NT2/D1 (cell line): ENCODE data around the gene PLPP7.
A peak's percentile ranks its signal among the peaks of the same experiment; 100 is the strongest.
"Not testable (repeated sequence)": the region's sequence is repeated elsewhere in the genome, so short reads cannot be mapped to it uniquely, and the experiment has no call there.

Experiments used
- DNase-seq: peaks from one replicate; pipeline ENCODE4 v3.0.0-alpha.2; 2011; ENCODE audit warnings: low read depth, low spot score
- H3K27me3 ChIP-seq: 2 replicates; pipeline ENCODE4 v1.6.0; 2011; ENCODE audit warnings: mild to moderate bottlenecking; ENCODE audit not compliant: insufficient read length, insufficient read depth
- H3K36me3 ChIP-seq: 2 replicates; pipeline ENCODE4 v1.6.1; 2011; ENCODE audit warnings: mild to moderate bottlenecking, low read length, mixed read lengths; ENCODE audit not compliant: insufficient read depth, insufficient read length
- H3K4me1 ChIP-seq: 2 replicates; pipeline ENCODE4 v1.5.1; 2011; ENCODE audit not compliant: insufficient read depth, insufficient read length
- H3K4me3 ChIP-seq: 2 replicates; pipeline ENCODE4 v1.5.1; 2011; ENCODE audit warnings: low read depth; ENCODE audit not compliant: insufficient read length
- H3K9ac ChIP-seq: 2 replicates; pipeline ENCODE4 v1.6.0; 2011; ENCODE audit warnings: low read depth; ENCODE audit not compliant: insufficient read length
- H3K9me3 ChIP-seq: 2 replicates; pipeline ENCODE4 v1.5.1; 2011; ENCODE audit warnings: mild to moderate bottlenecking, low read length; ENCODE audit not compliant: insufficient read depth
- SUZ12 ChIP-seq: IDR thresholded peaks from 2 replicates; pipeline ENCODE4 v1.6.1; 2011; ENCODE audit not compliant: insufficient read length, insufficient read depth; ENCODE audit errors: extremely low read depth
- YY1 ChIP-seq: IDR thresholded peaks from 2 replicates; pipeline ENCODE4 v1.6.1; 2011; ENCODE audit not compliant: insufficient read length, insufficient read depth
- ZNF274 ChIP-seq: IDR thresholded peaks from 2 replicates; pipeline ENCODE4 v1.6.1; 2011; ENCODE audit warnings: mild to moderate bottlenecking, low read depth, low read length

The PLPP7 gene

GRCh38 chr9:131334629-131335367 is 45.3 kb downstream of the PLPP7 start:
- H3K36me3 ChIP-seq: no peaks in the 10 kb centered on the region
- peaks cover 3% of the 10 kb centered on the region for H3K4me1 ChIP-seq
- DNase-seq: no peak
- H3K9me3 ChIP-seq: no peaks in the 10 kb centered on the region
- TF ChIP-seq SUZ12: no peak
- no peak for TF ChIP-seq ZNF274
- TF ChIP-seq YY1: no peak
- peak overlapping the region; percentile 33 for H3K9ac ChIP-seq
- no peak overlapping the region for H3K4me3 ChIP-seq
- no peaks in the 10 kb centered on the region for H3K27me3 ChIP-seq

DNA sequence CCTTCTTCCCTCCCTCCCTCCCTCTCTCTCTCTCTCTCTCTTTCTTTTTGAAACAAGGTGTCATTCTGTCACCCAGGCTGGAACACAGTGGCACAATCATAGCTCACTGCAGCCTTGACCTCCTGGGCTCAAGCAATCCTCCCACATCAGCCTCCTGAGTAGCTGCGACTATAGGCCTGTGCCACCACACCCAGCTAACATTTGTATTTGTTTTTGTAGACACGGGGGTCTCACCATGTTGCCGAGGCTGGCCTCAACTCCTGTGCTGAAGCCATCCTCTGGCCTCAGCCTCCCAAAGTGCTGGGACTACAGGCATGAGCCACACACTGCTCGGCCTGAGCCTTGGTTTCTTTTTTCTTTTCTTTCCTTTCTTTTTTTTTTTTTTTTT is 45.8 kb downstream of the PLPP7 start:
- no peak for TF ChIP-seq SUZ12
- TF ChIP-seq ZNF274: no peak
- TF ChIP-seq YY1: no peak
- no peaks in the 10 kb centered on the region for H3K9me3 ChIP-seq
- no peaks in the 10 kb centered on the region for H3K36me3 ChIP-seq
- H3K9ac ChIP-seq: no peak overlapping the region
- DNase-seq: no peak
- H3K4me3 ChIP-seq: no peak overlapping the region
- H3K27me3 ChIP-seq: no peaks in the 10 kb centered on the region
- H3K4me1 ChIP-seq: peaks cover 3% of the 10 kb centered on the region

- Histone ChIP-seq H3K27me3 (no peaks in the 10 kb centered on the region), H3K36me3 (no peaks in the 10 kb centered on the region), H3K4me1 (peaks cover 3% of the 10 kb centered on the region), H3K9me3 (no peaks in the 10 kb centered on the region), H3K9ac (peak overlapping the region; percentile 29), H3K4me3 (no peak overlapping the region)
- DNase-seq: no peak
- TF ChIP-seq YY1: no peak
- TF ChIP-seq SUZ12: no peak
- no peak for TF ChIP-seq ZNF274
Observed at GRCh38 chr9:131337131-131337848, 47.8 kb downstream of the PLPP7 start.

GRCh38 chr9:131339212-131339611 is 49.7 kb downstream of the PLPP7 start:
- not testable (repeated sequence) for DNase-seq, H3K27me3 ChIP-seq, H3K36me3 ChIP-seq

DNA sequence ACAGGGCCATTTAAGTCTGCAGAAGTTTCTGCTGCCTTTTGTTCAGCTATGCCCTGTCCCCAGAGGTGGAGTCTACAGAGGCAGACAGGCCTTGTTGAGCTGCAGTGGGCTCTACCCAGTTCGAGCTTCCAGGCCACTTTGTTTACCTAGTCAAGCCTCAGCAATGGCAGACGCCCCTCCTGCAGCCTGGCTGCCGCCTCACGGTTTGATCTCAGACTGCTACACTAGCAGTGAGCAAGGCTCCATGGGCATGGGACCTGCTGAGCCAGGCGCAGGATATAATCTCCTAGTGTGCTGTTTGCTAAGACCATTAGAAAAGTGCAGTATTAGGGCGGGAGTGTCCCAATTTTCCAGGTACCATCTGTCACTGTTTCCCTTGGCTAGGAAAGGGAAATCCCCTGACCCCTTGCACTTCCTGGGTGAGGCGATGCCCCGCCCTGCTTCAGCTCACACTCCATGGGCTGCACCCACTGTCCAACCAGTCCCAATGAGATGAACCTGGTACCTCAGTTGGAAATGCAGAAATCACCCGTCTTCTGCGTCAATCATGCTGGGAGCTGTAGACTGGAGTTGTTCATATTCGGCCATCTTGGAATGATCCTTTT is 55.5 kb downstream of the PLPP7 start:
- not testable (repeated sequence) for H3K36me3 ChIP-seq, H3K9ac ChIP-seq, H3K27me3 ChIP-seq, H3K4me3 ChIP-seq, H3K4me1 ChIP-seq, DNase-seq
- H3K9me3 ChIP-seq: peaks cover 12% of the 10 kb centered on the region; the same call in 1 of the 2 replicates

More at GRCh38 chr9:131339212-131339611, 49.7 kb downstream of the PLPP7 start:
- H3K4me3 ChIP-seq, H3K9ac ChIP-seq, H3K4me1 ChIP-seq, H3K9me3 ChIP-seq: not testable (repeated sequence)

DNA sequence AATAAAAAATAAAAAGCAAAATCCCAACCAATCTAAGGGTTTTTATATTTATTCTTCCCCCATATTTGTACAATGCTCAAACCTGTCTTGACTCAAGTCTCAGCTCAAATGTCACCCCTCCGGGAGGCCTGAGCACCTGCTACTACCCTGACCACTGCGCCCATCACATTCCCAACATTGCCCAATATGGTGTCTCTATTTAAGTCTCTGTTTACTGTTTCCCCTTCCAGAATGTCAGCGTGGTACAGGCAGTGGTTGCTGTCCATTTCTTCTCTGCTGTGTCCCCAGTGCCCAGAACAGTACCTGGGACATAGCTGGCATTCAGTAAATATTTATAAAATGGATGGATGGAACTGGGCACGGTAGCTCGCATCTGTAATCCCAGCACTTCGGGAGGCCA is 57.0 kb downstream of the PLPP7 start:
- no peaks in the 10 kb centered on the region for H3K36me3 ChIP-seq
- H3K4me3 ChIP-seq: no peak overlapping the region
- peaks cover 6% of the 10 kb centered on the region for H3K4me1 ChIP-seq
- H3K9me3 ChIP-seq: peaks cover 12% of the 10 kb centered on the region; the same call in 1 of the 2 replicates
- no peak for TF ChIP-seq SUZ12
- H3K27me3 ChIP-seq: no peaks in the 10 kb centered on the region
- no peak overlapping the region for H3K9ac ChIP-seq
- no peak for DNase-seq

DNA sequence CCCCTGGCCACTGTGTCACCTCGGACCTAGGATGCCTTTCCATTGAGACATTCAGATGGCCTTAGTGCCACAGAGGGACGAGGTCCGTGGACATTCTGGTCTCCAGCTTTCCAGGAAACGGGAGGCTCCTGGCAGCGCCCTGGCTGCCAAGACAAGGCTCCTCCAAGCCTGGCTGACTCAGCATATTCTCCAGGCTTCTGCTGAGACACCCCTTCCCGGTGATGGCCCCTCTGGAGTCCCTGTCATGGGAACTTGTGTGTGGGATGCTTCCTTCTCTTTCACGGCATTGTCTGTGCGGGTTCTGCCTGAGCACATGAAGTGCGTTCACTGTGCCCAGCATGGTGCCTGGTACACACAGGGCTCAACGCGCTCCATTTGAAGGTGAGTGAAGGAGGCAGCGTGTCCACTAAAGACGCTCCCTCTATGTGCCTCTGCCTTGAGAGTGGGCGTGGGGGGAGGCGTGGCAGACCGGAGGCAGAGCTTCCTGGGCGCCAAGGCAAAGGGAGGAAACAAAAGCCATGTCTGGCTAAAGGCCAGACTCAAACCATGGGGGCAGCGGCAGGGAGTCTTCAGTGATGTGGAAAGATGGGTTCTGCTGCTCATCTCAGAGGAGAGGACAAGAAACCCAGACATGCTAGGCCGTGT is 58.0 kb downstream of the PLPP7 start:
- no peak for DNase-seq
- H3K9me3 ChIP-seq: peaks cover 12% of the 10 kb centered on the region; the same call in 1 of the 2 replicates
- H3K4me3 ChIP-seq: no peak overlapping the region
- no peaks in the 10 kb centered on the region for H3K36me3 ChIP-seq
- H3K27me3 ChIP-seq: no peaks in the 10 kb centered on the region
- peaks cover 6% of the 10 kb centered on the region for H3K4me1 ChIP-seq
- no peak overlapping the region for H3K9ac ChIP-seq
- TF ChIP-seq YY1 (no peak), SUZ12 (no peak), ZNF274 (no peak)
